GM13977 (cell line): ENCODE measurements around the gene FAM216B.

Experiments used
- DNase-seq: peaks from one replicate; pipeline ENCODE4 v3.0.0; 2012; ENCODE audit warnings: low spot score
- CTCF ChIP-seq: IDR thresholded peaks from 2 replicates; pipeline ENCODE4 v1.5.1; 2012; ENCODE audit warnings: mild to moderate bottlenecking, control low read depth; ENCODE audit not compliant: insufficient read depth; ENCODE audit errors: extremely low read depth, missing control alignments
- in situ Hi-C: fragments of 300-500 bp; cut with MboI; formaldehyde crosslinking; loops from one replicate; pipeline ENCODE4 v1.12.0; 2022; ENCODE audit warnings: low sequenced_read_pairs, low pct_unique_long_range_greater_than_20kb, mixed read lengths, inconsistent platforms; ENCODE audit not compliant: unreplicated experiment

The FAM216B gene

GRCh38 chr13:42781352-42781751 lies at the start of gene FAM216B:
TSS of gene FAM216B (plus strand) at chr13:42781584. CDS start at chr13:42784068, 2,484 bp downstream.
- no peak for TF ChIP-seq CTCF
- in situ Hi-C loops: no loop called here
- no peak for DNase-seq

GRCh38 chr13:42732073-42732472 lies 49.3 kb upstream of the FAM216B start:
- DNase-seq: no peak
- in situ Hi-C loops: no loop called here
- TF ChIP-seq CTCF: no peak

- no peak for DNase-seq
- in situ Hi-C loops: no loop called here
- no peak for TF ChIP-seq CTCF
Observed at GRCh38 chr13:42733046-42733445, 48.3 kb upstream of the FAM216B start.

GRCh38 chr13:42735010-42735409 lies 46.4 kb upstream of the FAM216B start:
- in situ Hi-C loops: no loop called here
- no peak for DNase-seq
- no peak for TF ChIP-seq CTCF

- TF ChIP-seq CTCF: no peak
- in situ Hi-C loops: no loop called here
- no peak for DNase-seq
Observed at GRCh38 chr13:42740753-42741152, 40.6 kb upstream of the FAM216B start.

- in situ Hi-C loops: no loop called here
- DNase-seq: no peak
- no peak for TF ChIP-seq CTCF
Observed at GRCh38 chr13:42741914-42742313, 39.5 kb upstream of the FAM216B start.

- in situ Hi-C loops: no loop called here
- TF ChIP-seq CTCF: no peak
- DNase-seq: no peak
Observed at GRCh38 chr13:42745655-42746054, 35.7 kb upstream of the FAM216B start.
